Trophoblast cell (in vitro differentiated cells and primary cell): Measurements from ENCODE around the gene PPP2R2C.
A peak's percentile ranks its signal among the peaks of the same experiment; 100 is the strongest.

Experiments
- DNase-seq, 2 donors: peaks; one replicate each; pipeline ENCODE4 v3.0.0-alpha.2; 2016
- H2AFZ ChIP-seq: 2 replicates; pipeline ENCODE4 v1.6.1; 2013; ENCODE audit warnings: low read length, moderate library complexity, mild to moderate bottlenecking; ENCODE audit not compliant: insufficient read depth, poor library complexity
- H2AK5ac ChIP-seq: 2 replicates; pipeline ENCODE4 v1.6.1; 2013; ENCODE audit warnings: mild to moderate bottlenecking, low read length
- H2BK120ac ChIP-seq: 2 replicates; pipeline ENCODE4 v1.6.1; 2013; ENCODE audit warnings: low read length, mild to moderate bottlenecking, moderate library complexity; ENCODE audit not compliant: insufficient read depth, poor library complexity
- H2BK12ac ChIP-seq: 2 replicates; pipeline ENCODE4 v1.6.1; 2013; ENCODE audit warnings: mild to moderate bottlenecking, low read length, moderate library complexity
- H2BK5ac ChIP-seq: 2 replicates; pipeline ENCODE4 v1.6.1; 2013; ENCODE audit warnings: low read length, low read depth, moderate library complexity, mild to moderate bottlenecking; ENCODE audit not compliant: poor library complexity
- H3K14ac ChIP-seq: 2 replicates; pipeline ENCODE4 v1.6.1; 2013; ENCODE audit warnings: mild to moderate bottlenecking, low read length
- H3K18ac ChIP-seq: 2 replicates; pipeline ENCODE4 v1.6.1; 2013; ENCODE audit warnings: mild to moderate bottlenecking, low read length
- H3K23ac ChIP-seq: 2 replicates; pipeline ENCODE4 v1.6.1; 2013; ENCODE audit warnings: low read length
- H3K27ac ChIP-seq: 2 replicates; pipeline ENCODE4 v1.5.1; 2013; ENCODE audit warnings: low read depth, mild to moderate bottlenecking, inconsistent platforms, low read length, moderate library complexity
- H3K27me3 ChIP-seq: 2 replicates; pipeline ENCODE4 v1.6.1; 2013; ENCODE audit warnings: inconsistent platforms, mild to moderate bottlenecking, low read length, moderate library complexity; ENCODE audit not compliant: insufficient read depth
- H3K36me3 ChIP-seq, 2 experiments: 1 replicate in 1 of 2; 2 replicates in 1 of 2; pipeline ENCODE4 v1.6.1; 2013; ENCODE audit warnings: low read length in 2 of 2, mild to moderate bottlenecking in 2 of 2, moderate library complexity in 1 of 2; ENCODE audit not compliant: insufficient read depth in 2 of 2, control insufficient read depth in 1 of 2
- H3K4ac ChIP-seq: 2 replicates; pipeline ENCODE4 v1.6.1; 2013; ENCODE audit warnings: low read depth, mild to moderate bottlenecking, low read length, moderate library complexity
- H3K4me1 ChIP-seq, 2 experiments: 1 replicate in 1 of 2; 2 replicates in 1 of 2; pipeline ENCODE4 v1.6.1; 2013; ENCODE audit warnings: low read length in 2 of 2, mild to moderate bottlenecking in 2 of 2, moderate library complexity in 1 of 2; ENCODE audit not compliant: insufficient read depth in 2 of 2, control insufficient read depth in 1 of 2
- H3K4me2 ChIP-seq: 2 replicates; pipeline ENCODE4 v1.6.1; 2013; ENCODE audit warnings: inconsistent platforms, mild to moderate bottlenecking, low read length, moderate library complexity
- H3K4me3 ChIP-seq: 2 replicates; pipeline ENCODE4 v1.5.1; 2013; ENCODE audit warnings: mild to moderate bottlenecking, low read depth, low read length, inconsistent platforms
- H3K79me1 ChIP-seq: one replicate; pipeline ENCODE4 v1.6.1; 2013; ENCODE audit warnings: low read length
- H3K79me2 ChIP-seq: 2 replicates; pipeline ENCODE4 v1.6.1; 2013; ENCODE audit warnings: low read length, mild to moderate bottlenecking; ENCODE audit not compliant: control insufficient read depth, insufficient read depth, poor library complexity
- H3K9ac ChIP-seq: 2 replicates; pipeline ENCODE4 v1.6.1; 2013; ENCODE audit warnings: mild to moderate bottlenecking, low read length
- H3K9me3 ChIP-seq: 2 replicates; pipeline ENCODE4 v1.6.1; 2013; ENCODE audit warnings: low read depth, mild to moderate bottlenecking, control low read depth, inconsistent platforms, low read length; ENCODE audit not compliant: insufficient read depth
- H4K12ac ChIP-seq: 2 replicates; pipeline ENCODE4 v1.6.1; 2013; ENCODE audit warnings: low read depth, mild to moderate bottlenecking, low read length, moderate library complexity
- H4K8ac ChIP-seq: 2 replicates; pipeline ENCODE4 v1.6.1; 2013; ENCODE audit warnings: low read depth, mild to moderate bottlenecking, low read length, moderate library complexity
- H4K91ac ChIP-seq: one replicate; pipeline ENCODE4 v1.6.1; 2013; ENCODE audit warnings: low read depth, mild to moderate bottlenecking, low read length, moderate library complexity
- WGBS: extraction: QIAGEN DNeasy Blood & Tissue Kit; methylation state at CpG from one replicate; pipeline ENCODE4 v1.1.7; 2013; ENCODE audit warnings: missing lambda C conversion rate; ENCODE audit not compliant: insufficient read length, insufficient coverage; ENCODE audit errors: extremely low coverage; 5-methylcytosine and 5-hydroxymethylcytosine counted together

PPP2R2C gene

DNA sequence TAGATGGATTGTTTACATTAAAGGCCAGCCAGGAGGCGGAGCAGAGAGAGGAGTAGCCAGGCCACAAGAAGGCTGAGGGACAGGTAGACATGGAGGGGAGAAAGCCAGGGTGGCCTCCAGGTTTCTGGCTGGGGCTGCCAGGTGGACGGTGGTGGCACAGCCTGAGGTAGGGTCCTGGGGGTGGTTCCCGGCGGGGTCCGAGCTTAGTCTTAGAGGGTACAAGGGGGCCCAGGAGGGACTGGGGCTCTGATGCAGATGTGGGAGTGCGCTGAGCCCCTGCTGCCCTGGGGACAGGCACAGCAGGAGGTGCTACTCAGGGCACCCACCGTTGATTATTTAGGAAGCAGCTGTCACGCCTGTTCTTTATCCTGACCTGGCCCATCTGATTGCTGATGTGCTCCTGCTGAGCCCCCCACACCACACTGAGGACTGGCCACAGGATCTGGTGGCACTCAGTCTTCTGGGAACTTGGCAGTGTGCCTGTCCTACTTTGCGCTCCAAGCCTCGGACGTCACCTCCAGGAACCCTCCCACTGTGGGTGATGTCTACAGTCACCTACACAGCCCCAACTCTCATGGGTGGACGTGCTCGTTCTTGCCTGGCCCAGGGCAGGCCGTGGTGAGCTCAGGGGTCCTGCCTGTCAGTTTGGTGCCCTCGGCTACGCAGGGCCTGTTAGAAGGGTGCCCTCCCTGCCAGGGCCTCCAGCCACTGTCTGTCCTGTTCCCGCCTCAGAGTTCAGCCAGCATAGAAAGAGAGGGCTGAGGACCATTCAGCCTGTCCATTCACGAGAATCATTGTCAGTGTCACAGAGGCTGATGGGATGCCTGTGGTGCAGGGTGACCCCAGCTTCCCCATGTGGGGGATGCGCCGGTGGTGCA lies 190.7 kb downstream of the PPP2R2C start:
- Histone ChIP-seq H3K4me3 (no peak overlapping the region), H3K36me3 (peaks cover 61 to 85% of the 10 kb centered on the region in 2 experiments), H4K91ac (no peak overlapping the region), H3K9ac (no peak overlapping the region), H3K79me1 (no peaks in the 10 kb centered on the region), H3K4me1 (peaks cover 0 to 2% of the 10 kb centered on the region in 2 experiments), H2BK120ac (no peak overlapping the region), H3K9me3 (peaks cover 6% of the 10 kb centered on the region), H3K4me2 (no peak overlapping the region), H3K79me2 (no peaks in the 10 kb centered on the region), H3K4ac (no peak overlapping the region), H3K18ac (no peak overlapping the region), H2BK12ac (no peak overlapping the region), H4K8ac (no peak overlapping the region), H2BK5ac (no peak overlapping the region), H3K27ac (no peak overlapping the region), H3K23ac (no peak overlapping the region), H2AK5ac (no peak overlapping the region), H4K12ac (no peak overlapping the region), H3K14ac (no peak overlapping the region), H3K27me3 (no peaks in the 10 kb centered on the region), H2AFZ (no peak overlapping the region)
- no CpG with 5 or more reads among the region's 20 CpGs for WGBS
- DNase-seq: no peak

DNA sequence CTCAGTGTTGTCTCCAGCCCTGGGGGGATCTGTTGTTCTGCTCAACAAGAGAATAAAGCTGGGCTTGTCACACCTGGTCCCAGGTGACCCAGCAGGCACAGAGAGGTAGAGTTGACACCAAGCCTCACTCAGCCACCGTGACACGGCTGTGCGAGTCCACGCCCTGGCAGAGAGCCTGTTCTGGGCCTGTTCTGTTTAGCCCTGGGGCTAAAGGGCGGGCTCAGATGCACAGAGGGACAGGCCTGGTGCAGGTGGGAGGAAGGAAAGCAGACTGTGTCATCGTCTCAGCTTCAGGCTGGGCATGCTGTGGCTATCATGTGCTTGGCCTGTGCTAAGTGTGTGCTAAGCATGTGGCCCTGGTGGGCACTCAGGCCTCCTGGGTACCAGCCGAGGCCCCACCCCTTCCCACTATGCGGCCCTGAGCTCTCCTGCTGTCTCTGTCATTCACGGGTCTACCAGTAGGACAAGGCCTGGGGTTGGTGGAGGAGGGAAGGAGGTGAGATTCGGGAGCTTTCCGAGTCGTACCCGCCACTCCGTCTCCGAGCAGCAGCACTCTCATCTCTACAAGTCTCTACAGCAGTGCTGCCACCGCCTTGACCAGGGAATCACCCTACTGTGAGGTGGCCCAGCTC lies 191.9 kb downstream of the PPP2R2C start:
- H4K12ac ChIP-seq: no peak overlapping the region
- no peak overlapping the region for H2BK120ac ChIP-seq
- H3K27ac ChIP-seq: no peak overlapping the region
- no peak overlapping the region for H3K4me3 ChIP-seq
- no peak overlapping the region for H4K8ac ChIP-seq
- no peak overlapping the region for H3K9ac ChIP-seq
- peaks cover 54 to 80% of the 10 kb centered on the region in 2 experiments for H3K36me3 ChIP-seq
- peaks cover 7% of the 10 kb centered on the region for H3K9me3 ChIP-seq
- no peaks in the 10 kb centered on the region for H3K27me3 ChIP-seq
- no peak overlapping the region for H2AFZ ChIP-seq
- no peak overlapping the region for H2AK5ac ChIP-seq
- WGBS: no CpG with 5 or more reads among the region's 16 CpGs
- no peak overlapping the region for H4K91ac ChIP-seq
- no peak overlapping the region for H3K23ac ChIP-seq
- peak; percentile 38 to 67 for DNase-seq
- no peaks in the 10 kb centered on the region for H3K79me2 ChIP-seq
- peaks cover 0 to 2% of the 10 kb centered on the region in 2 experiments for H3K4me1 ChIP-seq
- H3K18ac ChIP-seq: no peak overlapping the region
- no peaks in the 10 kb centered on the region for H3K79me1 ChIP-seq
- H3K4ac ChIP-seq: no peak overlapping the region
- H3K4me2 ChIP-seq: no peak overlapping the region
- H2BK12ac ChIP-seq: no peak overlapping the region
- H3K14ac ChIP-seq: no peak overlapping the region
- H2BK5ac ChIP-seq: no peak overlapping the region

DNA sequence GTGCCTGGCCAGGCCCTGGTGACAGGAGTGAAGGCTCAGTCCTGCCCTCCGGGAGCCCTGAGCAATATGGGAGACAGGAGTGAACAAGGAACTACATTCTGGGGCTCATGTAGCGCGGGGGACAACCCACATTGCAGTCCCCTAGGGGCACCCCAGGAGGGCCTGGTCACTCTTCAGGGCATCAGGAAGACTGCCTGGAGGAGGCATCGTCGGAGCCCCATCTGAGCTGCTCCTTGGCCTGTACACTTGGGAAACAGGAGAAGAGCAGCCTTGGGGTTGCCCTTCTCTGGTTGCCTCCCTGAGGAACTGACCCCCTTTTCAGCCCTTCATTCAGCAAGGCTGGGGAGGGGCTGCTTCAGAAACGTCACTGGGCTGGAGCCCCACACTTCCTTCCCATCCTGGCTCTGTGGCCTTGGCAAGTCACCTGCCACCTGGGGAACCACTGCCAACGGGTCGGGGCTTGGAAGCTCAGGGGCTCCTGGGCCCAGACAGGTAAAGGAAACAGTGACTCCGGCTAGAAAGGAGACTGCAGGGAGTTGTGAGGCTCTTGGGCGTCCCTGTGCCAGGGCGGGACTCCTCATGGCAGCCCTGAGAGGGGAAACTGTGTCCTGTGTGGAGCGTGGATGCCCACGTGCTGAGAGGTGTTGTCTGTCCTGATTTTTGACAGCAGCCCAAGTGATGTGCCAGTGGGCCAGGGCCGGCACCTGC lies 192.7 kb downstream of the PPP2R2C start:
- Histone ChIP-seq H3K79me1 (no peaks in the 10 kb centered on the region), H2BK120ac (no peak overlapping the region), H3K9ac (no peak overlapping the region), H4K12ac (no peak overlapping the region), H3K27me3 (no peaks in the 10 kb centered on the region), H3K23ac (no peak overlapping the region), H3K18ac (no peak overlapping the region), H3K4me2 (no peak overlapping the region), H3K79me2 (no peaks in the 10 kb centered on the region), H3K14ac (no peak overlapping the region), H3K36me3 (peaks cover 50 to 74% of the 10 kb centered on the region in 2 experiments), H4K8ac (no peak overlapping the region), H3K4me3 (no peak overlapping the region), H3K9me3 (peaks cover 7% of the 10 kb centered on the region), H3K4ac (no peak overlapping the region), H4K91ac (no peak overlapping the region), H2AFZ (no peak overlapping the region), H3K27ac (no peak overlapping the region), H2AK5ac (no peak overlapping the region), H3K4me1 (peaks cover 0 to 2% of the 10 kb centered on the region in 2 experiments), H2BK5ac (no peak overlapping the region), H2BK12ac (no peak overlapping the region)
- no CpG with 5 or more reads among the region's 14 CpGs for WGBS
- no peak for DNase-seq

DNA sequence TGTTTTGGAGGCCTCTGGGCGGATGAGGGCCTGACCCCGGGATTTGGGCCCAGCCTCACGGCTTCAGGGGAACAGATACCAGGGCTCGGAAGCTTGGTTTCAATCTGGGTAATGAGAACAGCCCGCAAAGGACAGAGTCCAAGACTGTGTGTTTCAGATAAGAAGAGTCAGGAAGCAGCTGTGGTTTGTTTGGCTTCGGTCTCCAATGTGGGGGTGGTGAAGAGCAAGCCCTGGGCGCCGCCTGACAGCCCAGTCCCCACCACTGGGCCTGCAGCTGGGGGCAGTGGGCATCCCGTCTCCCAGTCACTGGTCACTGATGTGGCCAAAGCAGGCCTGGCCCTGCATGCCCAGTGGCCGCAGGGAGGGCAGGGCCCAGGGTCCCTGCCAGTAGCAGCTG lies 193.6 kb downstream of the PPP2R2C start:
- no peak overlapping the region for H4K91ac ChIP-seq
- no peaks in the 10 kb centered on the region for H3K79me2 ChIP-seq
- H3K36me3 ChIP-seq: peaks cover 50 to 70% of the 10 kb centered on the region in 2 experiments
- no peak overlapping the region for H4K12ac ChIP-seq
- no peak overlapping the region for H3K14ac ChIP-seq
- no peak overlapping the region for H3K23ac ChIP-seq
- H3K4ac ChIP-seq: no peak overlapping the region
- no peak overlapping the region for H3K18ac ChIP-seq
- no peak overlapping the region for H3K4me3 ChIP-seq
- H3K27ac ChIP-seq: no peak overlapping the region
- H2AK5ac ChIP-seq: no peak overlapping the region
- no peak overlapping the region for H2BK12ac ChIP-seq
- no CpG with 5 or more reads among the region's 10 CpGs for WGBS
- peaks cover 0 to 6% of the 10 kb centered on the region in 2 experiments for H3K4me1 ChIP-seq
- H2AFZ ChIP-seq: no peak overlapping the region
- no peak for DNase-seq
- no peak overlapping the region for H2BK5ac ChIP-seq
- no peaks in the 10 kb centered on the region for H3K27me3 ChIP-seq
- H3K4me2 ChIP-seq: no peak overlapping the region
- H3K79me1 ChIP-seq: no peaks in the 10 kb centered on the region
- H2BK120ac ChIP-seq: no peak overlapping the region
- no peak overlapping the region for H3K9ac ChIP-seq
- H3K9me3 ChIP-seq: peaks cover 7% of the 10 kb centered on the region
- no peak overlapping the region for H4K8ac ChIP-seq
